Tibial nerve (tissue), 4 donors: ENCODE measurements around the gene DYNC2I2. TPM values are rescaled to one million over a fixed set of nuclear protein-coding genes. Genes with fewer than 3 reads are reported as not detected.

Source experiments
- DNase-seq, 2 donors: peaks; one replicate each; pipeline ENCODE4 v3.0.0-alpha.2; 2019; ENCODE audit warnings: low spot score in 2 of 2
- H3K27ac ChIP-seq, 4 donors: fragments of 200-600 bp; sonication (generic) in 3 of 4; one replicate each; pipeline ENCODE4 v1.5.1; 2017 to 2019; ENCODE audit warnings: mild to moderate bottlenecking in 1 of 4
- H3K27me3 ChIP-seq, 2 donors: fragments of 200-600 bp; sonication (generic) in 1 of 2; one replicate each; pipeline versions ENCODE4 v1.5.1 to v1.6.0; 2017 to 2019
- H3K36me3 ChIP-seq, 3 donors: fragments of 200-600 bp; sonication (generic); one replicate each; pipeline ENCODE4 v1.5.1; 2018 to 2019
- H3K4me1 ChIP-seq, 4 donors: fragments of 200-600 bp; sonication (generic) in 3 of 4; one replicate each; pipeline ENCODE4 v1.5.1; 2017 to 2019
- H3K4me3 ChIP-seq, 4 donors: fragments of 200-600 bp; sonication (generic) in 3 of 4; one replicate each; pipeline ENCODE4 v1.5.1; 2017 to 2019; ENCODE audit warnings: mild to moderate bottlenecking in 1 of 4, moderate library complexity in 1 of 4
- H3K9me3 ChIP-seq, 4 donors: fragments of 200-600 bp; sonication (generic) in 3 of 4; one replicate each; pipeline ENCODE4 v1.5.1; 2017 to 2019
- CTCF ChIP-seq, 5 experiments: fragments of 200-600 bp in 3 of 5; fragments of 450-650 bp in 2 of 5; sonication (generic) in 3 of 5; IDR thresholded peaks; one replicate each; pipeline ENCODE4 v1.5.1; 2016 to 2019; ENCODE audit warnings: antibody characterized with exemption in 5 of 5, mild to moderate bottlenecking in 3 of 5, moderate library complexity in 2 of 5
- EP300 ChIP-seq, 2 donors: sonication (generic); formaldehyde crosslinking; IDR thresholded peaks; one replicate each; pipeline ENCODE4 v1.6.1; 2017; ENCODE audit warnings: antibody characterized with exemption in 2 of 2, mild to moderate bottlenecking in 1 of 2
- POLR2A ChIP-seq, 2 donors: fragments of 450-650 bp; IDR thresholded peaks; one replicate each; pipeline ENCODE4 v1.6.1; 2017; ENCODE audit warnings: antibody characterized with exemption in 2 of 2, mild to moderate bottlenecking in 2 of 2, moderate library complexity in 2 of 2
- WGBS, 2 donors: methylation state at CpG; one replicate each; pipeline ENCODE4 v1.1.5; 2018; 5-methylcytosine and 5-hydroxymethylcytosine counted together
- total RNA-seq, 4 donors: library from RNA; depleted of rRNA; stranded (reverse); fragments of >200 nt; gene quantifications; one replicate each; pipeline ENCODE4 v1.1.0, GENCODE V29; 2016

Gene DYNC2I2
- total RNA-seq, 4 donors from 2014 or later: 53.8 to 117 (median 111) TPM

- H3K27ac ChIP-seq: no peak overlapping the region
- no peak for DNase-seq
- WGBS, 2 donors: 91 to 94% methylated on average over 3 of the region's 3 CpGs
Measured at GRCh38 chr9:128657796-128658195, 1.1 kb upstream of the DYNC2I2 start.

DNA sequence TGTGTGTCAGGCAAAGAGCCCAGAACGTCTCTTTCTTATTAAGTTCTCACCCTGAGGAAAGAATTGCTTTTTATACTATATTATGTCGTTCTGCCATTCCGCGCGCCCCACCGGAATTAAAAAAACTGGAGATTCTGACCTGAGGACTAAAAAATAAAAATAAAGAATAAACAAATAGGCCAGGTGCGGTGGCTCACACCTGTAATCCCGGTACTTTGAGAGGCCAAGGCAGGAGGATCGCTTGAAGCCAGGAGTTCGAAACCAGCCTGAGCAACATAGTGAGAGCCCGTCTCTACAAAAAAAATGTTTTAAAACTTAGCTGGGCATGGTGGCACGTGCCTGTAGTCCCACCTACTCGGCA, 677 bp upstream of the DYNC2I2 start:
- DNase-seq: no peak
- 93 to 97% methylated on average over 12 to 13 of the region's 13 CpGs for WGBS, 2 donors
- no peaks in the 10 kb centered on the region for H3K9me3 ChIP-seq
- H3K4me1 ChIP-seq: peaks cover 0 to 18% (median 3%) of the 10 kb centered on the region in 4 donors
- no peaks in the 10 kb centered on the region for H3K27me3 ChIP-seq
- H3K4me3 ChIP-seq: peak overlapping the region in 2 of 4 donors; percentile 79 to 83
- TF ChIP-seq POLR2A (IDR thresholded peaks at IDR 0.05) (no peak), EP300 (IDR thresholded peaks at IDR 0.05) (no peak), CTCF (IDR thresholded peaks at IDR 0.05) (no peak)
- H3K27ac ChIP-seq: peak overlapping the region; percentile 94 to 97 (median 97)
- H3K36me3 ChIP-seq: no peaks in the 10 kb centered on the region

More at GRCh38 chr9:128657796-128658195, 1.1 kb upstream of the DYNC2I2 start:
- TF ChIP-seq CTCF (IDR thresholded peaks at IDR 0.05) (no peak), POLR2A (IDR thresholded peaks at IDR 0.05) (no peak), EP300 (IDR thresholded peaks at IDR 0.05) (no peak)
- H3K9me3 ChIP-seq: no peaks in the 10 kb centered on the region
- no peaks in the 10 kb centered on the region for H3K27me3 ChIP-seq
- H3K4me1 ChIP-seq: peaks cover 0 to 18% (median 3%) of the 10 kb centered on the region in 4 donors
- H3K36me3 ChIP-seq: no peaks in the 10 kb centered on the region
- no peak overlapping the region for H3K4me3 ChIP-seq

DNA sequence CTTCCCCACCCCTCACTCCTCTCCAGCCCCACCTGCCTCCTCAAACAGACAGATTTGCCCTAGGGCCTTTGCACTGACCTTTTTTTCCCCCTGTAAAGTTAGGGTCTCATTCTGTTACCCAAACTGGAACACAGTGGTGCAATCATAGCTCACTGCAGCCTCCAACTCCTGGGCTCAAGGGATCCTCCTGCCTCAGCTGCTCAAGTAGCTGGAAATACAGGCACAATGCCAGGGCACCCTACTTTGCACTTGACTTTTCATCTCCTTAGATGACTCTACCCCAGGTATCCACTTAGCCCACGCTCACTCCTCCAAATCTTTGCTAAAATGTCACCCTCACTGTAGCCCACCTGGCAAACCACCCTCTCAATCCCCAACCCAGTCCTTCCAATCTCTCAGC, 2.2 kb downstream of the DYNC2I2 start:
- no peaks in the 10 kb centered on the region for H3K9me3 ChIP-seq
- no peak for TF ChIP-seq EP300 (IDR thresholded peaks at IDR 0.05)
- no peak for TF ChIP-seq POLR2A (IDR thresholded peaks at IDR 0.05)
- TF ChIP-seq CTCF (IDR thresholded peaks at IDR 0.05): no peak
- H3K4me3 ChIP-seq: no peak overlapping the region
- 100% methylated on average over 1 of the region's 1 CpG for WGBS, 2 donors
- H3K27me3 ChIP-seq: no peaks in the 10 kb centered on the region
- H3K27ac ChIP-seq: no peak overlapping the region
- DNase-seq: no peak
- peaks cover 0 to 18% (median 3%) of the 10 kb centered on the region in 4 donors for H3K4me1 ChIP-seq
- H3K36me3 ChIP-seq: no peaks in the 10 kb centered on the region

DNA sequence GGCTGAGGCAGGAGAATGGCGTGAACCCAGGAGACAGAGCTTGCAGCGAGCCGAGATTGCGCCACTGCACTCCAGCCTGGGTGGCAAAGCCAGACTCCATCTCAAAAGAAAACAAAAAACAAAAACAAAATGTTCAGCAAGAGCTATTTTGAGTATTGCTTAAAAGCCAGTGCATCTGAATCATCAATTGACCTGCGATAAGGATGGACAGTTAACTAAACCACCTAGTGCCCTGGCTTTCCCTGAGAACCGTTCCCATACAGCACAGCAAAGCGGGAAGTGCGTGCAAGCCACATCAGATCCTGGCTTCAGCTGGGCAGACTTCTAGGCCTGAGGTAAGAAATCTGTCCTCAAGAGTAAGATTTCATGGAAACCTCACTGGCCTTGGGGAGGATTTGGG, 2.7 kb downstream of the DYNC2I2 start:
- H3K27me3 ChIP-seq: no peaks in the 10 kb centered on the region
- WGBS, 2 donors: 94 to 95% methylated on average over 8 of the region's 8 CpGs
- TF ChIP-seq EP300 (IDR thresholded peaks at IDR 0.05) (no peak), POLR2A (IDR thresholded peaks at IDR 0.05) (no peak), CTCF (IDR thresholded peaks at IDR 0.05) (no peak)

DNA sequence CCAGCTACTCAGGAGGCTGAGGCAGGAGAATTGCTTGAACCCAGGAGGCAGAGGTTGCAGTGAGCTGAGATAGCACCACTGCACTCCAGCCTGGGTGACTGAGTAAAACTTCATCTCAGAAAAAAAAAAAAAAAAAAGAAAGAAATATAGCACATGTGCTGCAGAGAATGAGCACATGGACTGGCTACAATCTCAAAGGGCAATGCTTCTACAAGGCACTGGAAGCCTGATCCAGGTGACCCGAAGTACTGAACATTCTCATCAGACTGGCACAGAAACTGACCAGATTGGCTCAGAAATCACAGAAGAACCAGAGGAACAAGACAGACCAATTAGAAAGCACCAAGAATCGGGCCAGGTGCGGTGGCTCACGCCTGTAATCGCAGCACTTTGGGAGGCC, 4.8 kb downstream of the DYNC2I2 start:
- no peak for TF ChIP-seq CTCF (IDR thresholded peaks at IDR 0.05)
- no peak for TF ChIP-seq EP300 (IDR thresholded peaks at IDR 0.05)
- no peak for TF ChIP-seq POLR2A (IDR thresholded peaks at IDR 0.05)
- no peak for DNase-seq
- Histone ChIP-seq H3K4me3 (no peak overlapping the region), H3K9me3 (no peaks in the 10 kb centered on the region), H3K27ac (no peak overlapping the region), H3K36me3 (no peaks in the 10 kb centered on the region), H3K27me3 (no peaks in the 10 kb centered on the region), H3K4me1 (peaks cover 0 to 13% (median 3%) of the 10 kb centered on the region in 4 donors)
- 93% methylated on average over 5 of the region's 5 CpGs for WGBS, 2 donors

More for the DNA sequence above, 2.7 kb downstream of the DYNC2I2 start:
- no peaks in the 10 kb centered on the region for H3K9me3 ChIP-seq
- H3K4me1 ChIP-seq: peaks cover 0 to 18% (median 3%) of the 10 kb centered on the region in 4 donors
- H3K27ac ChIP-seq: no peak overlapping the region
- DNase-seq: no peak
- H3K36me3 ChIP-seq: no peaks in the 10 kb centered on the region
- H3K4me3 ChIP-seq: no peak overlapping the region
